Liver (tissue), 9 donors: Measurements from ENCODE around the gene GSTO2. TPM values are rescaled to one million over a fixed set of nuclear protein-coding genes. Genes with fewer than 3 reads are reported as not detected.

ENCODE experiments used
- DNase-seq: peaks from one replicate; pipeline ENCODE4 v3.0.0-alpha.2; 2017; ENCODE audit warnings: low spot score
- H3K27ac ChIP-seq, 2 donors: one replicate each; pipeline ENCODE4 v1.7.0; 2013; ENCODE audit warnings: inconsistent platforms in 2 of 2, low read length in 2 of 2, control low read depth in 1 of 2, low read depth in 1 of 2, mild to moderate bottlenecking in 1 of 2
- H3K27me3 ChIP-seq, 4 donors: one replicate each; pipeline versions ENCODE4 v1.6.1 to v1.7.0; 2013; ENCODE audit warnings: low read length in 3 of 4, inconsistent platforms in 1 of 4, mild to moderate bottlenecking in 1 of 4, moderate library complexity in 1 of 4; ENCODE audit not compliant: control insufficient read depth in 4 of 4, insufficient read depth in 4 of 4
- H3K36me3 ChIP-seq, 4 donors: one replicate each; pipeline versions ENCODE4 v1.6.1 to v1.7.0; 2013; ENCODE audit warnings: low read length in 3 of 4, mild to moderate bottlenecking in 3 of 4, low read depth in 1 of 4, moderate library complexity in 1 of 4; ENCODE audit not compliant: control insufficient read depth in 4 of 4, insufficient read depth in 3 of 4
- H3K4me1 ChIP-seq, 4 donors: one replicate each; pipeline versions ENCODE4 v1.6.1 to v1.7.0; 2013; ENCODE audit warnings: low read length in 3 of 4, mild to moderate bottlenecking in 3 of 4, moderate library complexity in 1 of 4; ENCODE audit not compliant: control insufficient read depth in 4 of 4, insufficient read depth in 4 of 4
- H3K4me3 ChIP-seq, 3 donors: one replicate each; pipeline versions ENCODE4 v1.6.1 to v1.7.0; 2013; ENCODE audit warnings: low read length in 3 of 3, control low read depth in 1 of 3, low read depth in 1 of 3, mild to moderate bottlenecking in 1 of 3
- H3K9ac ChIP-seq, 2 donors: one replicate each; pipeline ENCODE4 v1.7.0; 2013; ENCODE audit warnings: low read length in 2 of 2, mild to moderate bottlenecking in 2 of 2, moderate library complexity in 2 of 2, control low read depth in 1 of 2, low read depth in 1 of 2
- H3K9me3 ChIP-seq, 4 donors: one replicate each; pipeline versions ENCODE4 v1.6.1 to v1.7.0; 2013; ENCODE audit warnings: low read length in 3 of 4; ENCODE audit not compliant: control insufficient read depth in 4 of 4
- EGR1 ChIP-seq, 2 donors: IDR thresholded peaks; 2 replicates each; pipeline ENCODE4 v1.6.1; 2016 to 2018; ENCODE audit warnings: antibody characterized with exemption in 2 of 2, low read depth in 2 of 2
- FOXA1 ChIP-seq: IDR thresholded peaks from 2 replicates; pipeline ENCODE4 v1.6.1; 2016; ENCODE audit warnings: antibody characterized with exemption
- FOXA2 ChIP-seq: IDR thresholded peaks from 2 replicates; pipeline ENCODE4 v1.6.1; 2016; ENCODE audit warnings: antibody characterized with exemption
- GABPA ChIP-seq, 2 donors: IDR thresholded peaks in 1 of 2; conservative IDR thresholded peaks in 1 of 2; 2 replicates each; pipeline ENCODE4 v1.6.1; 2016; ENCODE audit warnings: antibody characterized with exemption in 2 of 2, mild to moderate bottlenecking in 1 of 2, moderate library complexity in 1 of 2
- HNF4A ChIP-seq, 2 donors: conservative IDR thresholded peaks; 2 replicates each; pipeline ENCODE4 v1.6.1; 2016; ENCODE audit warnings: antibody characterized with exemption in 2 of 2, mild to moderate bottlenecking in 2 of 2
- HNF4G ChIP-seq: IDR thresholded peaks from 2 replicates; pipeline ENCODE4 v1.6.1; 2016; ENCODE audit warnings: antibody characterized with exemption
- JUND ChIP-seq, 2 donors: IDR thresholded peaks; 2 replicates each; pipeline ENCODE4 v1.6.1; 2016; ENCODE audit warnings: antibody characterized with exemption in 2 of 2
- NR2F2 ChIP-seq: IDR thresholded peaks from 2 replicates; pipeline ENCODE4 v1.6.1; 2016; ENCODE audit warnings: antibody characterized with exemption
- RAD21 ChIP-seq, 2 donors: IDR thresholded peaks; 2 replicates each; pipeline ENCODE4 v1.6.1; 2016; ENCODE audit warnings: antibody characterized with exemption in 2 of 2, mild to moderate bottlenecking in 2 of 2
- RXRA ChIP-seq, 2 donors: IDR thresholded peaks; 2 replicates each; pipeline ENCODE4 v1.6.1; 2017 to 2018; ENCODE audit warnings: antibody characterized with exemption in 2 of 2, mild to moderate bottlenecking in 1 of 2
- SP1 ChIP-seq: IDR thresholded peaks from 2 replicates; pipeline ENCODE4 v1.6.1; 2018; ENCODE audit warnings: antibody characterized with exemption, mild to moderate bottlenecking
- TAF1 ChIP-seq: conservative IDR thresholded peaks from 2 replicates; pipeline ENCODE4 v1.6.1; 2016; ENCODE audit warnings: antibody characterized with exemption, mild to moderate bottlenecking
- WGBS: extraction: QIAGEN DNeasy Blood & Tissue Kit; methylation state at CpG from one replicate; pipeline ENCODE4 v1.1.7; 2013; 5-methylcytosine and 5-hydroxymethylcytosine counted together
- polyA plus RNA-seq, 2 donors: library from polyadenylated mRNA; stranded (reverse) in 1 of 2; unstranded in 1 of 2; fragments of 200-250 nt in 1 of 2; fragments of >200 nt in 1 of 2; fragmentation: Nextera tagmentation in 1 of 2; extraction: Ambion mirVana in 1 of 2; gene quantifications; one replicate each; pipeline versions ENCODE4 v1.2.1 to v1.2.3, GENCODE V29; 2013 to 2015
- total RNA-seq, 2 donors: library from RNA; depleted of rRNA; stranded (reverse); fragments of >200 nt; gene quantifications; one replicate each; pipeline ENCODE4 v1.2.3, GENCODE V29; 2014
- TF ChIP-seq, protein P1 (sequence below): IDR thresholded peaks from 2 replicates; pipeline ENCODE4 v1.6.1; 2016; ENCODE audit warnings: antibody characterized with exemption, mild to moderate bottlenecking
- TF ChIP-seq, protein P2 (sequence below): IDR thresholded peaks from 2 replicates; pipeline ENCODE4 v1.6.1; 2016; ENCODE audit warnings: antibody characterized with exemption
- TF ChIP-seq, protein P3 (sequence below): IDR thresholded peaks from 2 replicates; pipeline ENCODE4 v1.6.1; 2016; ENCODE audit warnings: antibody characterized with exemption
- TF ChIP-seq, protein P4 (sequence below): IDR thresholded peaks from 2 replicates; pipeline ENCODE4 v1.6.1; 2016; ENCODE audit warnings: antibody characterized with exemption
- TF ChIP-seq, protein P5 (sequence below): fragments of 150-350 bp; IDR thresholded peaks from 2 replicates; pipeline ENCODE4 v1.5.1; 2017; ENCODE audit warnings: improper control_type of control experiment, low read depth, low read length; ENCODE audit not compliant: missing input control
- donor health status: healthy.
- donor health status: healthy.
- donor health status: healthy.
- donor health status: healthy.
- donor health status: healthy.

GSTO2 gene
- total and polyA plus RNA-seq, 4 donors: 1.0 to 4.6 (median 1.7) TPM

DNA sequence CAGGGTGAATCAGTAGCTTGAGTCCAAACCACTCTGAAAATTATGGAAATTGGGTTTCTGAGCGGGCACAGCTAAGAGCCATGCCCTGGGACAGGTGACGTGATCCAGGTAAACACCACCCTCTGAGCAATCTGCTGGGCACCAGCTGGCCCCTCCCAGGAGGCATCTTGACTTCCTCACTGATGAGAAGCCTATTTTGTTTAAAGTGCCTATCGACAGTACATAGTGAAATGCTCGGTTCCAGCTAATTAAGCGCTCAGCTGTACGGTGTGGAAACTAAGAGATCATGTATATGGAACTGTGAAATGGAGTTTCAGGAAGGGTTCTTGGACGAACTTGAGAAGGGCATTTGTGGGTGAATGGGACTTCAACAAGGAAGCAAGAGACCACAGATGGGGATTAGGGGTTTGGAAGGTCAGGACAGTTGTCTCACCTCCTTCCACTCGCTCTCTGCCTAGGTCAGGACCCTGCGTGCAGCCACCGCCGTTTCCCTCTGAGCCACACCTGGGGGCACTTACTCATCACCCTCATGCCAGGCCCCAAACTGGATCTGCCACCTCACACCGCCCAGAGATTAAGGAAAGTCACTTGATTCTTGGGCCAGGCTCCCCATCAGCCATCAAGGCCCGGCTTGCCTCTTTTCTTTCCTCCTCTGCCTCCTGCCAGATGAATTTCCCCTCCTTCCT is 66.1 kb downstream of the GSTO2 start:
- Histone ChIP-seq H3K9ac (no peak overlapping the region), H3K27me3 (no peaks in the 10 kb centered on the region), H3K27ac (peak overlapping the region; percentile 5 to 23), H3K4me3 (peak overlapping the region in 1 of 3 donors; percentile 16), H3K9me3 (no peaks in the 10 kb centered on the region), H3K36me3 (no peaks in the 10 kb centered on the region), H3K4me1 (peaks cover 5 to 35% (median 16%) of the 10 kb centered on the region in 4 donors)
- TF ChIP-seq EGR1 (IDR thresholded peaks at IDR 0.05; ENCODE audit: low read depth in 2 of 2): no peak
- TF ChIP-seq, protein P1, sequence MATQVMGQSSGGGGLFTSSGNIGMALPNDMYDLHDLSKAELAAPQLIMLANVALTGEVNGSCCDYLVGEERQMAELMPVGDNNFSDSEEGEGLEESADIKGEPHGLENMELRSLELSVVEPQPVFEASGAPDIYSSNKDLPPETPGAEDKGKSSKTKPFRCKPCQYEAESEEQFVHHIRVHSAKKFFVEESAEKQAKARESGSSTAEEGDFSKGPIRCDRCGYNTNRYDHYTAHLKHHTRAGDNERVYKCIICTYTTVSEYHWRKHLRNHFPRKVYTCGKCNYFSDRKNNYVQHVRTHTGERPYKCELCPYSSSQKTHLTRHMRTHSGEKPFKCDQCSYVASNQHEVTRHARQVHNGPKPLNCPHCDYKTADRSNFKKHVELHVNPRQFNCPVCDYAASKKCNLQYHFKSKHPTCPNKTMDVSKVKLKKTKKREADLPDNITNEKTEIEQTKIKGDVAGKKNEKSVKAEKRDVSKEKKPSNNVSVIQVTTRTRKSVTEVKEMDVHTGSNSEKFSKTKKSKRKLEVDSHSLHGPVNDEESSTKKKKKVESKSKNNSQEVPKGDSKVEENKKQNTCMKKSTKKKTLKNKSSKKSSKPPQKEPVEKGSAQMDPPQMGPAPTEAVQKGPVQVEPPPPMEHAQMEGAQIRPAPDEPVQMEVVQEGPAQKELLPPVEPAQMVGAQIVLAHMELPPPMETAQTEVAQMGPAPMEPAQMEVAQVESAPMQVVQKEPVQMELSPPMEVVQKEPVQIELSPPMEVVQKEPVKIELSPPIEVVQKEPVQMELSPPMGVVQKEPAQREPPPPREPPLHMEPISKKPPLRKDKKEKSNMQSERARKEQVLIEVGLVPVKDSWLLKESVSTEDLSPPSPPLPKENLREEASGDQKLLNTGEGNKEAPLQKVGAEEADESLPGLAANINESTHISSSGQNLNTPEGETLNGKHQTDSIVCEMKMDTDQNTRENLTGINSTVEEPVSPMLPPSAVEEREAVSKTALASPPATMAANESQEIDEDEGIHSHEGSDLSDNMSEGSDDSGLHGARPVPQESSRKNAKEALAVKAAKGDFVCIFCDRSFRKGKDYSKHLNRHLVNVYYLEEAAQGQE: no peak
- no peak for TF ChIP-seq FOXA1
- TF ChIP-seq HNF4A (conservative IDR thresholded peaks at IDR 0.05): no peak
- TF ChIP-seq, protein P2, sequence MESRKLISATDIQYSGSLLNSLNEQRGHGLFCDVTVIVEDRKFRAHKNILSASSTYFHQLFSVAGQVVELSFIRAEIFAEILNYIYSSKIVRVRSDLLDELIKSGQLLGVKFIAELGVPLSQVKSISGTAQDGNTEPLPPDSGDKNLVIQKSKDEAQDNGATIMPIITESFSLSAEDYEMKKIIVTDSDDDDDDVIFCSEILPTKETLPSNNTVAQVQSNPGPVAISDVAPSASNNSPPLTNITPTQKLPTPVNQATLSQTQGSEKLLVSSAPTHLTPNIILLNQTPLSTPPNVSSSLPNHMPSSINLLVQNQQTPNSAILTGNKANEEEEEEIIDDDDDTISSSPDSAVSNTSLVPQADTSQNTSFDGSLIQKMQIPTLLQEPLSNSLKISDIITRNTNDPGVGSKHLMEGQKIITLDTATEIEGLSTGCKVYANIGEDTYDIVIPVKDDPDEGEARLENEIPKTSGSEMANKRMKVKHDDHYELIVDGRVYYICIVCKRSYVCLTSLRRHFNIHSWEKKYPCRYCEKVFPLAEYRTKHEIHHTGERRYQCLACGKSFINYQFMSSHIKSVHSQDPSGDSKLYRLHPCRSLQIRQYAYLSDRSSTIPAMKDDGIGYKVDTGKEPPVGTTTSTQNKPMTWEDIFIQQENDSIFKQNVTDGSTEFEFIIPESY: no peak
- no peak for TF ChIP-seq RXRA (IDR thresholded peaks at IDR 0.05)
- TF ChIP-seq, protein P3, sequence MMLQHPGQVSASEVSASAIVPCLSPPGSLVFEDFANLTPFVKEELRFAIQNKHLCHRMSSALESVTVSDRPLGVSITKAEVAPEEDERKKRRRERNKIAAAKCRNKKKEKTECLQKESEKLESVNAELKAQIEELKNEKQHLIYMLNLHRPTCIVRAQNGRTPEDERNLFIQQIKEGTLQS: no peak
- TF ChIP-seq JUND (IDR thresholded peaks at IDR 0.05): no peak
- no peak for TF ChIP-seq RAD21 (IDR thresholded peaks at IDR 0.05)
- TF ChIP-seq TAF1: no peak
- TF ChIP-seq, protein P4, sequence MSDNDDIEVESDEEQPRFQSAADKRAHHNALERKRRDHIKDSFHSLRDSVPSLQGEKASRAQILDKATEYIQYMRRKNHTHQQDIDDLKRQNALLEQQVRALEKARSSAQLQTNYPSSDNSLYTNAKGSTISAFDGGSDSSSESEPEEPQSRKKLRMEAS: no peak
- no peak for TF ChIP-seq GABPA (IDR thresholded peaks at IDR 0.05 in 1 of 2, conservative IDR thresholded peaks at IDR 0.05 in 1 of 2)
- no peak for TF ChIP-seq FOXA2
- no peak for TF ChIP-seq HNF4G
- TF ChIP-seq SP1: no peak
- no peak for TF ChIP-seq NR2F2
- TF ChIP-seq, protein P5, sequence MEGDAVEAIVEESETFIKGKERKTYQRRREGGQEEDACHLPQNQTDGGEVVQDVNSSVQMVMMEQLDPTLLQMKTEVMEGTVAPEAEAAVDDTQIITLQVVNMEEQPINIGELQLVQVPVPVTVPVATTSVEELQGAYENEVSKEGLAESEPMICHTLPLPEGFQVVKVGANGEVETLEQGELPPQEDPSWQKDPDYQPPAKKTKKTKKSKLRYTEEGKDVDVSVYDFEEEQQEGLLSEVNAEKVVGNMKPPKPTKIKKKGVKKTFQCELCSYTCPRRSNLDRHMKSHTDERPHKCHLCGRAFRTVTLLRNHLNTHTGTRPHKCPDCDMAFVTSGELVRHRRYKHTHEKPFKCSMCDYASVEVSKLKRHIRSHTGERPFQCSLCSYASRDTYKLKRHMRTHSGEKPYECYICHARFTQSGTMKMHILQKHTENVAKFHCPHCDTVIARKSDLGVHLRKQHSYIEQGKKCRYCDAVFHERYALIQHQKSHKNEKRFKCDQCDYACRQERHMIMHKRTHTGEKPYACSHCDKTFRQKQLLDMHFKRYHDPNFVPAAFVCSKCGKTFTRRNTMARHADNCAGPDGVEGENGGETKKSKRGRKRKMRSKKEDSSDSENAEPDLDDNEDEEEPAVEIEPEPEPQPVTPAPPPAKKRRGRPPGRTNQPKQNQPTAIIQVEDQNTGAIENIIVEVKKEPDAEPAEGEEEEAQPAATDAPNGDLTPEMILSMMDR: no peak
- 88% methylated on average over 13 of the region's 13 CpGs for WGBS
- DNase-seq: peak; percentile 27
